ENCODE measurements around the gene MLLT11.
"Not testable (repeated sequence)": the region's sequence is repeated elsewhere in the genome, so short reads cannot be mapped to it uniquely, and the experiment has no call there.

Gene MLLT11

GRCh38 chr1:151062741-151063371 is 2.7 kb downstream of the MLLT11 start:
- DNase-seq (ENCODE audit: insufficient read length, low spot score) (peak; percentile 94), FAIRE-seq (no peak)
- no peak for TF ChIP-seq POLR2A (IDR thresholded peaks at IDR 0.05; ENCODE audit: low read depth, low read length)

GRCh38 chr1:151065089-151065645 is 5.0 kb downstream of the MLLT11 start:
- no peak for FAIRE-seq

DNA sequence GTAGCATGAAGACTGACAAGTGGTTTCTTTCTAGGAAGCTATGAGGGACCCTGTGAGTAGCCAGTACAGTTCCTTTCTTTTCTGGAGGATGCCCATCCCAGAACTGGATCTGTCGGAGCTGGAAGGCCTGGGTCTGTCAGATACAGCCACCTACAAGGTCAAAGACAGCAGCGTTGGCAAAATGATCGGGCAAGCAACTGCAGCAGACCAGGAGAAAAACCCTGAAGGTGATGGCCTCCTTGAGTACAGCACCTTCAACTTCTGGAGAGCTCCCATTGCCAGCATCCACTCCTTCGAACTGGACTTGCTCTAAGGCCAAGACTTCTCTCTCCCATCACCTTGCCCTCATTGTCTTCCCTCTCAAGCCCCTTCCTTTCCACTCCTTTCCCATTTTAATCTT is 7.0 kb downstream of the MLLT11 start:
- no peak for TF ChIP-seq POLR2A (IDR thresholded peaks at IDR 0.05; ENCODE audit: low read depth, low read length)

More at GRCh38 chr1:151065089-151065645, 5.0 kb downstream of the MLLT11 start:
- DNase-seq (ENCODE audit: insufficient read length, low spot score), result no peak
- no peak for TF ChIP-seq POLR2A (IDR thresholded peaks at IDR 0.05; ENCODE audit: low read depth, low read length)

DNA sequence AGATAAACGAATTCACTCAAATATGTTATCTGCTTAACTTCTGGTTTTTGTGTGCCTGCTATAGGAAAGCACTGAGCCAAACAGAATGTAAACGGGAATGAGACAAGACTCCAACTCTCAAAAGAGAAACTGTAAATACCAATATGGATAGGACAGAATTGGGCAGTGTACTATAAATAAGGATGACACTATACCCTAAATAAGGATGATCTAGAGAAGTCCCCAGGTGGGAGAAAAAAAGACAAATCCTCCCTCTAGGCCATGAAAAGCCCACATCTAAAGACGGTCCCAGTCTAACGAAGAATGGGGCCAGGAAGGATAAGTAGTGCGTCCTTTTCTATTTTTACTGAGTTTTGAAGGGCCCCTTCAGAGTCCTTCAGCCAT is 8.9 kb downstream of the MLLT11 start:
- no peak for DNase-seq (ENCODE audit: insufficient read length, low spot score)
- no peak for TF ChIP-seq POLR2A (IDR thresholded peaks at IDR 0.05; ENCODE audit: low read depth, low read length)
- no peak for FAIRE-seq

More for the DNA sequence above, 7.0 kb downstream of the MLLT11 start:
- FAIRE-seq, result no peak
- DNase-seq (ENCODE audit: insufficient read length, low spot score), result no peak

- peak; percentile 98 for DNase-seq (ENCODE audit: insufficient read length, low spot score)
- no peak for FAIRE-seq
- TF ChIP-seq POLR2A (IDR thresholded peaks at IDR 0.05; ENCODE audit: low read depth, low read length), result peak; percentile 89
Measured at GRCh38 chr1:151070474-151071276, 10.5 kb downstream of the MLLT11 start, which contains the start of gene GABPB2. Gene GABPB2, plus strand, starts transcription at chr1:151070761. Its CDS starts 17,429 bp downstream, at chr1:151088190.

DNA sequence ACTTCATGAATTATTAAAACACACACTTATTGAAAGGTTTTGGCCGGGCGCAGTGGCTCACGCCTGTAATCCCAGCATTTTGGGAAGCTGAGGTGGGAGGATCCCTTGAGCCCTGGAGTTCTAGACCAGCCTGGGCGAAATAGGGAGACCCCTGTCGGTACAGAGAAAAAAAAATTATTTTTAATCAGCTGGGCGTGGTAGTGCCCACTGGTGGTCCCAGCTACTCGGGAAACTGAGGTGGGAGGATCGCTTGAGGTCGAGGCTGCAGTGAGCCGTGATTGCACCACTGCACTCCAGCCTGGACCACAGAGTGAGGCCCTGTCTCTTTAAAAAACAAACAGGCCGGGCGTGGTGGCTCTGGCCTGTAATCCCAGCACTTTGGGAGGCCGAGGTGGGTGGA is 12.0 kb downstream of the MLLT11 start:
- no peak for TF ChIP-seq POLR2A (IDR thresholded peaks at IDR 0.05; ENCODE audit: low read depth, low read length)
- FAIRE-seq, result no peak
- no peak for DNase-seq (ENCODE audit: insufficient read length, low spot score)

DNA sequence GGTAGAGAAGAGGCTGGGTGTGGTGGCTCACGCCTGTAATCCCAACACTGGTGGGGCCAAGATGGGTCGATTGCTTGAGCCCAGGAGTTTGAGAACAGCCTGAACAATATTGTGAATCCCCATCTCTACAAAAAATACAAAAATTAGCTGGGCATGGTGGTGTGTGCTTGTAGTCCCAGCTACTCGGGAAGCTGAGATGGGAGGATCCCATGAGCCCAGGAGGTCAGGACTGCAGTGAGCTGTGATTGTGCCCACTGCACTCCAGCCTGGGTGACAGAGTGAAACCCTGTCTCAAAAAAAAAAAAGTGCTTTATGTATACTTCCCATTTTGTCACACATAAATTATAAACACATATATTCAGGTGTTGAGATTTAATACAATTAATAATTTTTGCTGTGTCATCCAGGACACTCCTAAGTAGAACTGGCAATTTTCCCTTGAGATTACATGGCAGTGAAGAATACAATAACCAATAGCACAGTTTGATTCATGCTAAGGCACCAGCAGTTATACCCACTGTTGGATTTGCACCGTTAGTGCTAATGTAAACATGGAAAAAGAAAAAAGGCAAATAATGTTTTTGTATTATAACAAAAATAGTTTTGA is 25.9 kb downstream of the MLLT11 start:
- DNase-seq (ENCODE audit: insufficient read length, low spot score), result no peak
- no peak for TF ChIP-seq POLR2A (IDR thresholded peaks at IDR 0.05; ENCODE audit: low read depth, low read length)
- FAIRE-seq, result no peak

- not testable (repeated sequence) for DNase-seq (ENCODE audit: insufficient read length, low spot score); FAIRE-seq
Measured at GRCh38 chr1:151097426-151097825, 37.2 kb downstream of the MLLT11 start.

DNA sequence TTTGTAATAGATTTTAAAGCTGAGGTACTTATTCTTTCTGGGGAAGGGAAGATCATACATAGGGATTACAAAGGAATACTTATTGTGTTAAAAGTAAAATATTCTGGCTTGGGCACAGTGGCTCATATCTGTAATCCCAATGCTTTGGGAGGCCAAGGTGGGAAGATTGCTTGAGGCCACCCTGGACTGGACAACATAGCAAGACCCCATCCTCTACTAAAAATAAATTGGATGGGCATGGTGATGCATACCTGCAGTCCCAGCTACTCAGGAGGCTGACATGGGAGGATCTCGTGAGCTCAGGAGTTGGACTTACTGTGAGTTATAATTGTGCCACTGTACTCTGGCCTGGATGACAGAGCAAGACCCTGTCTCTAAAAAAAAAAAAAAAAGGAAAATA is 37.9 kb downstream of the MLLT11 start:
- DNase-seq (ENCODE audit: insufficient read length, low spot score) (no peak), FAIRE-seq (no peak)
- TF ChIP-seq POLR2A (IDR thresholded peaks at IDR 0.05; ENCODE audit: low read depth, low read length), result no peak

- FAIRE-seq (no peak), DNase-seq (ENCODE audit: insufficient read length, low spot score) (no peak)
- no peak for TF ChIP-seq POLR2A (IDR thresholded peaks at IDR 0.05; ENCODE audit: low read depth, low read length)
Measured at GRCh38 chr1:151104630-151105029, 44.4 kb downstream of the MLLT11 start.

DNA sequence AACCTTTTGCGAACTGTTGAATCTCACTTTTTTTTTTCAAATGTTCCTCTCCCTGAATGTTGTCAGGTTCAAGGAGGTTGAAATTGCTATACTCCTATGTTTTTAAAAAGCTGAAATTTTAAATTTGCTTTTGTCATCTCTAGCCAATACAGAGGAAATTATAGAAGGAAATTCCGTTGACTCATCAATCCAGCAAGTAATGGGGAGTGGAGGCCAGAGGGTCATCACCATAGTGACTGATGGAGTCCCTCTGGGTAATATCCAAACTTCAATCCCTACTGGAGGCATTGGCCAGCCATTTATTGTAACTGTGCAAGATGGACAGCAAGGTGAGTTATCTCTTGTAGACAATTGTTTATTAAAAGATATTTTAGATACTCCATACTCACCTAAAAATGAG is 46.7 kb downstream of the MLLT11 start:
- FAIRE-seq (no peak), DNase-seq (ENCODE audit: insufficient read length, low spot score) (peak; percentile 75)
- no peak for TF ChIP-seq POLR2A (IDR thresholded peaks at IDR 0.05; ENCODE audit: low read depth, low read length)

DNA sequence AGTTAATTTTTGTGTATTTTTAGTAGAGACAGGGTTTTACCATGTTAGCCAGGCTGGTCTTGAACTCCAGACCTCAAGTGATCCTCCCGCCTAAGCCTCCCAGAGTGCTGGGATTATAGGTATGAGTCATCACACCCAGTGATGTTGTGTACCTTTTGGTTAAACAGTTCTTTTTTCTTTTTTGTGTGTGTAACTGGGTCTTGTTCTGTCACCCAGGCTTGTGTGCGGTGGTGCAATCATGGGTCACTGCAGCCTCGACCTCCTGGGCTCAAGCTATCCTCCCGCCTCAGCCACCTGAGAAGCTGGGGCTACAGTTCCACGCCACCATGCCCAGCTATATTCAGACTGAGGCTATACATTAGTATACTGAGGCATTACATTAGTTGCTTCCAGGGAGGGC is 48.1 kb downstream of the MLLT11 start:
- TF ChIP-seq POLR2A (IDR thresholded peaks at IDR 0.05; ENCODE audit: low read depth, low read length), result no peak
- FAIRE-seq, result no peak

GRCh38 chr1:151113877-151114276 is 53.7 kb downstream of the MLLT11 start:
- no peak for TF ChIP-seq POLR2A (IDR thresholded peaks at IDR 0.05; ENCODE audit: low read depth, low read length)
- no peak for DNase-seq (ENCODE audit: insufficient read length, low spot score)
- FAIRE-seq, result no peak

More for the DNA sequence above, 48.1 kb downstream of the MLLT11 start:
- DNase-seq (ENCODE audit: insufficient read length, low spot score), result no peak
